K562 (cell line): ENCODE measurements around the gene TGFBR2. TPM values are rescaled to one million over a fixed set of nuclear protein-coding genes. Genes with fewer than 3 reads are reported as not detected.

Experiments
- ATAC-seq: fragments of 200-7000 bp; cut with Tn5 transposase; 3 replicates; pipeline ENCODE4 v1.9.1; 2020; ENCODE audit warnings: moderate library complexity
- BruUV-seq: library from RNA; stranded (reverse); fragments of 400-500 nt; replicated peaks from 2 replicates; lab custom pipeline; 2021; lab: Mats Ljungman, UMichigan
- CTCF ChIA-PET: fragments of 300-600 bp; formaldehyde crosslinking; extraction: SDS; loops from one replicate; lab custom pipeline; 2021; ENCODE audit warnings: low intra/inter-chr PET ratio; lab: Yijun Ruan, JAX
- POLR2A ChIA-PET: fragments of 300-600, 350-650 bp; sonication (Branson Sonifier 250); formaldehyde crosslinking; extraction: SDS; loops from one replicate; lab custom pipeline; 2021; ENCODE audit warnings: antibody characterized with exemption, inconsistent platforms; lab: Yijun Ruan, JAX
- DNase-seq, 4 experiments: peaks; one replicate each; pipeline versions ENCODE4 v3.0.0 to v3.0.0-alpha.2; 2011 to 2018; ENCODE audit warnings: low spot score in 3 of 4, mixed read lengths in 3 of 4; ENCODE audit errors: extremely low read depth in 1 of 4
- FAIRE-seq: peaks from 2 replicates; lab custom pipeline; 2011; peaks lifted over from hg19 to GRCh38; lab: Jason Lieb, UNC
- H2AFZ ChIP-seq: 2 replicates; pipeline ENCODE4 v1.6.0; 2011; ENCODE audit warnings: low read depth, low read length, control low read depth, inconsistent platforms
- H3K27ac ChIP-seq: fragments of 200-600 bp; 3 replicates; pipeline ENCODE4 v1.8.0; 2011; ENCODE audit warnings: low read depth, mild to moderate bottlenecking, control low read depth, inconsistent platforms, low read length, moderate library complexity, mixed read lengths; ENCODE audit errors: extremely low read depth
- H3K27me3 ChIP-seq, 2 experiments: fragments of 300-600 bp in 1 of 2; 2 replicates in 1 of 2; 3 replicates in 1 of 2; pipeline versions ENCODE4 v1.6.0 to v1.8.0; 2011; ENCODE audit warnings: inconsistent platforms in 2 of 2, low read length in 2 of 2, mild to moderate bottlenecking in 1 of 2, mixed read lengths in 1 of 2, moderate library complexity in 1 of 2; ENCODE audit not compliant: control insufficient read depth in 2 of 2, insufficient read depth in 2 of 2
- H3K36me3 ChIP-seq: fragments of 300-600 bp; 3 replicates; pipeline ENCODE4 v1.8.0; 2011; ENCODE audit warnings: mild to moderate bottlenecking, low read length, inconsistent platforms; ENCODE audit not compliant: control insufficient read depth, insufficient read depth
- H3K4me1 ChIP-seq, 2 experiments: fragments of 200-600 bp in 1 of 2; replicated peaks in 1 of 2; 2 replicates in 1 of 2; 3 replicates in 1 of 2; pipeline versions ENCODE4 v1.5.1 to v1.8.0; 2011; ENCODE audit warnings: inconsistent platforms in 2 of 2, low read length in 2 of 2, mild to moderate bottlenecking in 1 of 2, mixed read lengths in 1 of 2, moderate library complexity in 1 of 2; ENCODE audit not compliant: control insufficient read depth in 2 of 2, insufficient read depth in 2 of 2
- H3K4me2 ChIP-seq: 2 replicates; pipeline ENCODE4 v1.6.1; 2011; ENCODE audit warnings: low read length, control low read depth, inconsistent platforms, mixed read lengths; ENCODE audit not compliant: insufficient read depth
- H3K4me3 ChIP-seq: fragments of 200-600 bp; sonication (generic), shearing (Covaris generic); 2 replicates; pipeline ENCODE4 v1.5.1; 2016; ENCODE audit warnings: control low read depth, inconsistent platforms
- H3K79me2 ChIP-seq: fragments of 200-600 bp; 3 replicates; pipeline ENCODE4 v1.8.0; 2011; ENCODE audit warnings: low read length, inconsistent platforms; ENCODE audit not compliant: control insufficient read depth, insufficient read depth
- H3K9ac ChIP-seq, 2 experiments: 2 replicates each; pipeline versions ENCODE4 v1.6.0 to v1.6.1; 2011; ENCODE audit warnings: low read depth in 2 of 2, low read length in 2 of 2, control low read depth in 1 of 2, inconsistent platforms in 1 of 2, mild to moderate bottlenecking in 1 of 2, mixed read lengths in 1 of 2; ENCODE audit not compliant: insufficient read depth in 1 of 2
- H3K9me1 ChIP-seq: one replicate; pipeline ENCODE4 v1.6.0; 2011; ENCODE audit warnings: inconsistent platforms, mild to moderate bottlenecking, low read length, moderate library complexity; ENCODE audit not compliant: control insufficient read depth, insufficient read depth
- H3K9me3 ChIP-seq: replicated peaks from 2 replicates; pipeline ENCODE4 v1.5.1; 2011; ENCODE audit warnings: low read depth, low read length, inconsistent platforms; ENCODE audit not compliant: control insufficient read depth, insufficient read depth
- H4K20me1 ChIP-seq: replicated peaks from 2 replicates; pipeline ENCODE4 v1.6.1; 2011; ENCODE audit warnings: low read length, inconsistent platforms, mixed read lengths; ENCODE audit not compliant: control insufficient read depth, insufficient read depth
- ARHGAP35 ChIP-seq: fragments of 450-650 bp; IDR thresholded peaks from 2 replicates; pipeline ENCODE4 v1.6.1; 2018; ENCODE audit not compliant: partially characterized antibody
- CCAR2 ChIP-seq: fragments of 200-400 bp; formaldehyde crosslinking; IDR thresholded peaks from 2 replicates; pipeline ENCODE4 v1.6.1; 2017; ENCODE audit warnings: mild to moderate bottlenecking, low read depth, low read length
- CHD4 ChIP-seq: fragments of 200-600 bp; sonication (generic); IDR thresholded peaks from 3 replicates; pipeline ENCODE4 v1.6.1; 2012; ENCODE audit warnings: low read depth, mild to moderate bottlenecking, mixed read lengths, low read length, inconsistent platforms; ENCODE audit not compliant: insufficient read depth, insufficient replicate concordance, poor library complexity, severe bottlenecking
- EP300 ChIP-seq: IDR thresholded peaks from 2 replicates; pipeline ENCODE4 v1.6.1; 2012; ENCODE audit warnings: low read length, improper control_type of control experiment
- NR2C1 ChIP-seq, 2 experiments: fragments of 450-650 bp; IDR thresholded peaks; 2 replicates each; pipeline ENCODE4 v1.6.1; 2017; ENCODE audit warnings: mild to moderate bottlenecking in 2 of 2, antibody characterized with exemption in 1 of 2, inconsistent platforms in 1 of 2, missing compliant biosample characterization in 1 of 2, missing genetic modification characterization in 1 of 2
- SMARCA5 ChIP-seq: fragments of 450-650 bp; IDR thresholded peaks from 2 replicates; pipeline ENCODE4 v1.6.1; 2016
- SNIP1 ChIP-seq: fragments of 450-650 bp; IDR thresholded peaks from 2 replicates; pipeline ENCODE4 v1.7.1; 2017; ENCODE audit warnings: low read depth, mild to moderate bottlenecking
- TFE3 ChIP-seq: fragments of 450-650 bp; formaldehyde crosslinking; IDR thresholded peaks from 2 replicates; pipeline ENCODE4 v1.4.0; 2020; ENCODE audit warnings: mild to moderate bottlenecking, mixed read lengths
- ZFP30 ChIP-seq: fragments of 250-450 bp; sonication (Bioruptor Pico); IDR thresholded peaks from 2 replicates; pipeline ENCODE4 v1.8.0; 2022; ENCODE audit warnings: moderate library complexity, mild to moderate bottlenecking, inconsistent platforms, borderline replicate concordance
- ZNF79 ChIP-seq: fragments of 250-450 bp; sonication (Bioruptor Pico); IDR thresholded peaks from 2 replicates; pipeline ENCODE4 v1.4.0; 2020; ENCODE audit warnings: low read depth, mild to moderate bottlenecking, moderate library complexity
- ZNF830 ChIP-seq: fragments of 250-450 bp; sonication (Bioruptor Pico); IDR thresholded peaks from 2 replicates; pipeline ENCODE4 v1.5.0; 2021; ENCODE audit warnings: mild to moderate bottlenecking
- WGBS: fragments of 100-300 bp; shearing (Covaris generic); methylation state at CpG from one replicate; pipeline ENCODE4 v1.1.6; 2016; ENCODE audit warnings: low coverage, mixed read lengths; ENCODE audit not compliant: insufficient coverage; ENCODE audit errors: missing lambda C conversion rate; 5-methylcytosine and 5-hydroxymethylcytosine counted together
- in situ Hi-C: fragments of 300-500 bp; cut with MboI; formaldehyde crosslinking; loops from 4 replicates; pipeline ENCODE4 v1.15.0; 2018; ENCODE audit warnings: inconsistent platforms, mixed read lengths
- intact Hi-C: fragments of 100-400 bp; cut with micrococcal nuclease; formaldehyde crosslinking; loops from 2 replicates; pipeline ENCODE4 v1.14.2; 2022
- polyA plus RNA-seq, 8 experiments: library from polyadenylated mRNA; depleted of rRNA in 4 of 8; stranded (reverse) in 5 of 8; unstranded in 3 of 8; fragments of >200 nt; fragmentation: Nextera tagmentation in 2 of 8; fragmentation: Illumina TruSeq in 1 of 8; extraction: Ambion mirVana in 2 of 8; extraction: Trizol in 1 of 8; gene quantifications; 2 replicates each; pipeline versions ENCODE4 v1.2.1 to v1.2.3, GENCODE V29; 2011 to 2014; ENCODE audit warnings: inconsistent platforms in 1 of 8, missing spikeins in 1 of 8
- total RNA-seq, 7 experiments: library from RNA; depleted of rRNA in 6 of 7; stranded (reverse); fragments of >200 nt in 6 of 7; fragmentation: Illumina TruSeq in 2 of 7; extraction: Trizol in 2 of 7; gene quantifications; 2 replicates each; pipeline versions ENCODE4 v1.2.1 to v1.2.3, GENCODE V29; 2011 to 2021; ENCODE audit warnings: low replicate concordance in 1 of 7
- TF ChIP-seq, protein P1 (sequence below): sonication (generic); formaldehyde crosslinking; IDR thresholded peaks from 2 replicates; pipeline ENCODE4 v1.8.0; 2022; ENCODE audit warnings: mild to moderate bottlenecking, missing genetic modification reagents

TGFBR2 gene
- total and polyA plus RNA-seq, 9 of the 15 experiments (the other 6 are each of a cell fraction or from before 2014, with no cell fraction given): 0.11 to 0.84 (median 0.24) TPM

GRCh38 chr3:30637310-30638219, 31.2 kb downstream of the TGFBR2 start:
- no peaks in the 10 kb centered on the region; the same call in 1 of the 2 replicates for H3K9me3 ChIP-seq
- intact Hi-C loops (no loop called here), in situ Hi-C loops (no loop called here)
- no peak overlapping the region for H3K9ac ChIP-seq
- no peaks in the 10 kb centered on the region for H3K27me3 ChIP-seq
- H3K36me3 ChIP-seq: no peaks in the 10 kb centered on the region
- no peaks in the 10 kb centered on the region for H4K20me1 ChIP-seq
- FAIRE-seq (no peak), ATAC-seq (no peak), DNase-seq (no peak)
- H3K9me1 ChIP-seq: no peaks in the 10 kb centered on the region
- ChIA-PET POLR2A (no interaction called here), CTCF (no interaction called here)
- H3K4me3 ChIP-seq: no peak overlapping the region
- no peaks in the 10 kb centered on the region for H3K4me1 ChIP-seq
- no peak overlapping the region for H3K27ac ChIP-seq
- no peak overlapping the region for H2AFZ ChIP-seq
- WGBS: 0% methylated on average over 10 of the region's 10 CpGs
- H3K79me2 ChIP-seq: no peaks in the 10 kb centered on the region
- no TSS peak for BruUV-seq
- H3K4me2 ChIP-seq: no peak overlapping the region
- TF ChIP-seq, protein P1, sequence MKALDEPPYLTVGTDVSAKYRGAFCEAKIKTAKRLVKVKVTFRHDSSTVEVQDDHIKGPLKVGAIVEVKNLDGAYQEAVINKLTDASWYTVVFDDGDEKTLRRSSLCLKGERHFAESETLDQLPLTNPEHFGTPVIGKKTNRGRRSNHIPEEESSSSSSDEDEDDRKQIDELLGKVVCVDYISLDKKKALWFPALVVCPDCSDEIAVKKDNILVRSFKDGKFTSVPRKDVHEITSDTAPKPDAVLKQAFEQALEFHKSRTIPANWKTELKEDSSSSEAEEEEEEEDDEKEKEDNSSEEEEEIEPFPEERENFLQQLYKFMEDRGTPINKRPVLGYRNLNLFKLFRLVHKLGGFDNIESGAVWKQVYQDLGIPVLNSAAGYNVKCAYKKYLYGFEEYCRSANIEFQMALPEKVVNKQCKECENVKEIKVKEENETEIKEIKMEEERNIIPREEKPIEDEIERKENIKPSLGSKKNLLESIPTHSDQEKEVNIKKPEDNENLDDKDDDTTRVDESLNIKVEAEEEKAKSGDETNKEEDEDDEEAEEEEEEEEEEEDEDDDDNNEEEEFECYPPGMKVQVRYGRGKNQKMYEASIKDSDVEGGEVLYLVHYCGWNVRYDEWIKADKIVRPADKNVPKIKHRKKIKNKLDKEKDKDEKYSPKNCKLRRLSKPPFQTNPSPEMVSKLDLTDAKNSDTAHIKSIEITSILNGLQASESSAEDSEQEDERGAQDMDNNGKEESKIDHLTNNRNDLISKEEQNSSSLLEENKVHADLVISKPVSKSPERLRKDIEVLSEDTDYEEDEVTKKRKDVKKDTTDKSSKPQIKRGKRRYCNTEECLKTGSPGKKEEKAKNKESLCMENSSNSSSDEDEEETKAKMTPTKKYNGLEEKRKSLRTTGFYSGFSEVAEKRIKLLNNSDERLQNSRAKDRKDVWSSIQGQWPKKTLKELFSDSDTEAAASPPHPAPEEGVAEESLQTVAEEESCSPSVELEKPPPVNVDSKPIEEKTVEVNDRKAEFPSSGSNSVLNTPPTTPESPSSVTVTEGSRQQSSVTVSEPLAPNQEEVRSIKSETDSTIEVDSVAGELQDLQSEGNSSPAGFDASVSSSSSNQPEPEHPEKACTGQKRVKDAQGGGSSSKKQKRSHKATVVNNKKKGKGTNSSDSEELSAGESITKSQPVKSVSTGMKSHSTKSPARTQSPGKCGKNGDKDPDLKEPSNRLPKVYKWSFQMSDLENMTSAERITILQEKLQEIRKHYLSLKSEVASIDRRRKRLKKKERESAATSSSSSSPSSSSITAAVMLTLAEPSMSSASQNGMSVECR (CRISPR knock-in tag): no peak
- no peak for TF ChIP-seq SNIP1
- TF ChIP-seq ZNF830 (CRISPR knock-in tag): no peak
- no peak for TF ChIP-seq CCAR2
- TF ChIP-seq EP300: no peak
- TF ChIP-seq SMARCA5: no peak
- no peak for TF ChIP-seq ZFP30 (CRISPR knock-in tag)
- no peak for TF ChIP-seq ZNF79 (CRISPR knock-in tag)
- TF ChIP-seq ARHGAP35: no peak
- no peak for TF ChIP-seq NR2C1 (IDR thresholded peaks at IDR 0.05)
- TF ChIP-seq NR2C1 (tag; IDR thresholded peaks at IDR 0.05): no peak
- no peak for TF ChIP-seq TFE3 (CRISPR knock-in tag)
- no peak for TF ChIP-seq CHD4
